GM12865 (cell line): ENCODE measurements around the gene ADGRF1.

Experiments used
- DNase-seq: peaks from one replicate; pipeline ENCODE4 v3.0.0; 2010; ENCODE audit warnings: low read depth
- H3K4me3 ChIP-seq: 2 replicates; pipeline ENCODE4 v1.5.1; 2011; ENCODE audit warnings: mild to moderate bottlenecking, low read depth, low read length, control low read depth
- TF ChIP-seq, protein P1 (sequence below): IDR thresholded peaks from 2 replicates; pipeline ENCODE4 v1.5.1; 2011; ENCODE audit warnings: low read length, control low read depth, low read depth, inconsistent platforms; ENCODE audit not compliant: insufficient read depth; ENCODE audit errors: missing control alignments

ADGRF1 gene

DNA sequence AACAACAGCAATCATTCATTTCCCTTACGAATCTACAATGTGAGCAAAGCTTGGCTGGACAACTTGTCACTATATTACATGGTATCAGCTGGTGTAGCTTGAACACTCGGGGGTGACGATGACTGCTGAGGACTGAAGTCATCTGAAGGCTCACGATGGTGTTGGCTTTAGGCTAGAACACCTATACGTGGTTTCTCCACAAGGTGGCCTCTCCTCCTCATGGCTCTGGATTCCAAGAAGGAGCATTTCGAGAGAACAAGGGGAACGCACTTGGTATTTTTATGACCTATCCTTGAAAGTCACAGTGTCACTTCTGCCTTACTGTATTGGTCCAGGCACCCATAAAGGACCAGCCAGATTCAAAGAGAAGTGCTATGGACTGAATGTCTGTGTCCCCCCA lies 37.5 kb upstream of the ADGRF1 start:
- TF ChIP-seq, protein P1, sequence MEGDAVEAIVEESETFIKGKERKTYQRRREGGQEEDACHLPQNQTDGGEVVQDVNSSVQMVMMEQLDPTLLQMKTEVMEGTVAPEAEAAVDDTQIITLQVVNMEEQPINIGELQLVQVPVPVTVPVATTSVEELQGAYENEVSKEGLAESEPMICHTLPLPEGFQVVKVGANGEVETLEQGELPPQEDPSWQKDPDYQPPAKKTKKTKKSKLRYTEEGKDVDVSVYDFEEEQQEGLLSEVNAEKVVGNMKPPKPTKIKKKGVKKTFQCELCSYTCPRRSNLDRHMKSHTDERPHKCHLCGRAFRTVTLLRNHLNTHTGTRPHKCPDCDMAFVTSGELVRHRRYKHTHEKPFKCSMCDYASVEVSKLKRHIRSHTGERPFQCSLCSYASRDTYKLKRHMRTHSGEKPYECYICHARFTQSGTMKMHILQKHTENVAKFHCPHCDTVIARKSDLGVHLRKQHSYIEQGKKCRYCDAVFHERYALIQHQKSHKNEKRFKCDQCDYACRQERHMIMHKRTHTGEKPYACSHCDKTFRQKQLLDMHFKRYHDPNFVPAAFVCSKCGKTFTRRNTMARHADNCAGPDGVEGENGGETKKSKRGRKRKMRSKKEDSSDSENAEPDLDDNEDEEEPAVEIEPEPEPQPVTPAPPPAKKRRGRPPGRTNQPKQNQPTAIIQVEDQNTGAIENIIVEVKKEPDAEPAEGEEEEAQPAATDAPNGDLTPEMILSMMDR: no peak
- no peak for DNase-seq
- H3K4me3 ChIP-seq: no peak overlapping the region

DNA sequence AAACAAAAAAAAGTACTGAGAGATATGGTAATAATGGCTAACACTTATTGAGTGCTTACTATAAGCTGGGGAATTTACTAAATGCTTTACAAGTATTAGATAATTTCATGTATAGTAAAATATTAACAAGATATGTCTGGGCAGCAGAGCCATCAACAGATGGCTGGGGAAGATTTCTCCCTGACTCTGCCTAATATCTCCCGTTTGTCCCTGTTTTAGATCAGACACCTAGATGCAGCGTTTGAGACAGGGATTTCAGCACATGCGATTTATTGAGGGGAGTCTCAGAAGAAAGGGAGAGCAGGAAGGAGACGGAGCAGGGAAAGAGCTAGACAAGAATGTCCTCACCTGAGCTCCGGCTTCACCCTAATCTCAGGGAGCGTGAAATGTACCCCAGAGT lies 36.9 kb upstream of the ADGRF1 start:
- no peak overlapping the region for H3K4me3 ChIP-seq
- DNase-seq: no peak
- TF ChIP-seq, protein P1: no peak

DNA sequence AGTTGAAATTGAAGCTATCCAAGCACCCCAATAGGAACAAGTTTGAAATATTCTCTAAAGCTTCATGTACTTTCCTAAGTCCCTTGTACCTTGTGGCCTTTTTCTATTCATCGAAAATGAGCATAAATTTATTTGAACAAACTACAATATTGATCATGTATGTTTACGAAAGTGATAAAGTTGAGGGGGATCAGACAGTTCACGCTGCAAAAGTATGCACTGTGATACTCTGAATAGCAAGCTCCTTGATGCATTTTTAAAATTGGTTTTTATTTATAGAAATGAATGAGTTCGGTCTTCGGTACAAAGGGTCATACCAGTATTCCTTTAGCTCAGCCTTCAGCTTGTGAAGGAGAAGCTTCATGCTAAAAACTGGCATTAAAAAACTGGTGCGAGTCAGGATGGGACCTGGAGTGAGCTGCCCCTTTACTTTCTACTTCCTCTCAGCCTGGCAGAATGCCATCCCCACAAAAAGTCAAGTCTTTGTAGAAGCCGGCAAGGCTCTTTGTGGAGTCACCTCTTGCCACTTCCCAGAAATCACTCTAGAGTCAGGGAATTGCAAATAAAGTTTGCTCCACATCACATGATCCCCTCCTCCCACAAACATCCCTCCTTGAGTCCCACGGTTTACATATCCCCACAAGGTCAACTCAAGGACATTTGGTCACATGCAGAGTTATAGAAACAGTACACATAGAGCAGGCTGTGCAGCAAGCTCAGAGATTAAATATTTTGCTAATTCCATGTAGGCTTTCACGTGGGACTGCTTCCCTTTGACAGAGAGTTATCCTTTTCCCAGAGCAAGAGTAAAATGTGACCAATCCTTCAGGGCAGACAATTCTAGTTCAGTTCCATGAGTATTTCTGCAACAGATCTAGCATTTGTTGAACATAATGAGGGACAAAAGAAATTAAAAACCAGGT lies 34.6 kb upstream of the ADGRF1 start:
- TF ChIP-seq, protein P1: no peak
- no peak for DNase-seq

DNA sequence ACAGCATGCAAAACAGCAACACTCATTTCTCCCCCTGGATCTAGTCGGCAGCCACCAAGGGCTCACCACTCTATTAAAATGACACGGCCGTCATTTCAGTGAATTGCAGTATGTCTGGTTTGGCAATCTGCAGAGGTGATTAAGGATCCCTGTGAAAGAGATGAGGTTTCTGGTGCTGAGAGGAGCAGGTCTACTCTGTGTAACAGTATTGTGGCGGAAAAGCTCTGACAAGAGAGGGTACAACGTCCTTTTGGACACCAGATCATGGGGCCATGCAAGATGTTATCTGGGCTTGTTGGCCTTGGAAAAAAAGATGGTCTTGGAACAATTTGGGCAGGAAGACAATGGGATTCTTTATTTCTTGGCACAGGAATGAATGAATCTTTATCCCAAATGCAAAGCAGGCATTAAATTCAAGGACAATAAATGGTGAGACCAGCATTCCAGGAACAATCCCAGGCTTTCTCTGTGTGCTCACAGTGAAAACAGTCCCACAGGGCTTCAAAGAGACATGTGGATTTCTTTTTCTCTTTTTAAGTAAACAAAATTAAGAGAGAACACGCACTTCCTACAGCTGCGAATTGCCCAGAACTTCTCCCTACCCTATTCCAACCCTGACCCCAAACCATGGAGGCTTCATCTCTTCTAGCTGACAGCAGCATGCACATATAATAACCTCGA lies 33.7 kb upstream of the ADGRF1 start:
- DNase-seq: no peak
- TF ChIP-seq, protein P1: no peak
- H3K4me3 ChIP-seq: no peak overlapping the region

More for the DNA sequence above, 34.6 kb upstream of the ADGRF1 start:
- no peak overlapping the region for H3K4me3 ChIP-seq

DNA sequence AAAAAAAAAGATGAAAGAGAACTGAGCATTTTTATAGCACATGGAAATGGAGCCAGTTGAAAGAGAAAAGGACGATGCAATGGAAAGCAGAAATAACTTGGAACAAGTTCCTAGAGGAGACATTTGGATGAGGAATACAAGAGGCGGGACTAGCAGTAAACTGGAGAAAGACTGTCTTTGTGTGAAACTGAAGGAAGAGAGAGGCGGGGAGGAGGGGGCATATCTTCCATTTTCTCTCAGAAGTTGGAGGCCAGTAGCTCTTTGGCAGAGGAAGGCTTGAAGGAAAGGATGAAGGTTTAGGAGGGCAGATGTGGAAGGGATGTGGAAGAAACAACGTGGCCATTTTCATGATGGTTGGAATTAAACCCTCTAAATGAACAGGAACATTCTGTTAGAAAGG lies 33.0 kb upstream of the ADGRF1 start:
- TF ChIP-seq, protein P1: no peak
- DNase-seq: no peak
- no peak overlapping the region for H3K4me3 ChIP-seq

DNA sequence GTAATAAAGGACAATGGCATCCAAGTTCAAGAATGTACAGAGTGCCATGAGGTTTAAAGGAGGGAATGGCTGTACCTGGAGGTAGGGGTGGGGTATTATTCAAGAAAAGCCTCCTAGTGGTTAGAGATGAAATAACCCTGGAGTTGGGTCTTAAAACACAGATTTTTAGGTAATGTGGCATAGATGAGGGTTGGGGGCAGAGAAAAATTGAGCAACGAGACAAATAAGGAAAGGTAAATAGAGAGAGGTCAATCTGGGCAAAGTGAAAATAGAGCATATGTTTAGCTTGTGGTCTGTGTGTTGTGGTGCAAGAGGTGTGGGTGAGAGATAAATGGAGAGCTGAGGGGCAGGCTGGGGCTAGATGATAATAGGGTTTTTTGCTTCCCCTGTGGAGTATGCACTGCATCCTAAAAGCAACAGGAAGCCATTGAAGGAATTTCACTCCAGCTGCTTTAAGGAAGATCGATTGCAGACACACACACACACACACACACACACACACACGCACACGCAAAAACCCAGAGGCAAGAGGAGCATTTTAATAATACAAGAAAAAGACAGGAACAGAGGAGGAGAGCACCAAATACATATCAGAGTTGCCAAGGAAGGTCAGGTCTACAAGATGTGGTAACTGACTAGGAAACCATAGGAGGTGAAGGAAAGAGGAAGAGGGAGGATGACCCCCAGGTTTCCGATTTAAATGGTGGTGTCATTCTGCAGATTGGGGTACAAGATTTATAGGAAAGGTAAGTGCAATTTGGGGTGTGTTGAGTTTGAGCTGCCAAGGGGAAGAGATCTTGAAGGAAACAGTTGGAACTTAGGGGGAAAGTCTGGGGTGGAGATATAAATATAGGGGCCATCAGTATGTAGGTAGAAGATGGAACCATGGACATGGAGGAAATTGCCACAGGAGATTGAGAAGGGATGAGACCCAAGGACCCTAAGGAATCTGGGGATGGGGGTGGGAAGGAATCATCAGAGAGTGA lies 31.3 kb upstream of the ADGRF1 start:
- H3K4me3 ChIP-seq: no peak overlapping the region
- DNase-seq: no peak
- TF ChIP-seq, protein P1: peak; percentile 9
